GM23248 (cell line): Measurements from ENCODE around the gene CDC42.

ENCODE experiments used
- EZH2 ChIP-seq: fragments of 200-600 bp; sonication (generic); IDR thresholded peaks from 2 replicates; pipeline ENCODE4 v1.6.1; 2018; ENCODE audit warnings: antibody characterized with exemption, mild to moderate bottlenecking; ENCODE audit not compliant: insufficient read depth, poor library complexity, severe bottlenecking
- EZH2phosphoT487 ChIP-seq: fragments of 200-600 bp; sonication (generic); IDR thresholded peaks from 2 replicates; pipeline ENCODE4 v1.6.1; 2018; ENCODE audit warnings: antibody characterized with exemption, moderate library complexity, mild to moderate bottlenecking, low read depth; ENCODE audit not compliant: insufficient read depth

DNA sequence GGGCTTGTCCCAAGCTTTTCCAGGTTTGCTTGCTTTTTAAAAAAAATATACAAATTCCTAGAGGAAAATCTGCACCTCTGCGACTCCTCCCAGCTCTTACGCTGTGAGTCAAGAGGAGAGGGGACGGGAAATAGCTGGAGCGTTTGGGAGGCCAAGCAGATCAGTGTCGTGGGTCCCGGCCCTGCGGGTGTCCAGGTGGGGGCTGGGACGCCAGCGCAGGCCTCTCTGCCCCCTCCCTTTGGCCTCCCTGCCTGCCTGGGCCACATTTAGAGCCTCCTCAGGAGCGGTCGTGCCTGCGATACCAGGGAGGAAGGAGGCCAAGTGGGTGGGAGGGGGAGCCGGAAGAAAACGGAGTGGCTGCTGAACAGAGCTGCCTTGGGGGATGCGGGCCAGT is 81.4 kb downstream of the CDC42 start:
- TF ChIP-seq EZH2phosphoT487 (no peak), EZH2 (no peak)
